KMS-11 (cell line): Measurements from ENCODE around the gene XBP1.
"Not testable (repeated sequence)": the region's sequence is repeated elsewhere in the genome, so short reads cannot be mapped to it uniquely, and the experiment has no call there.

Source experiments
- H2AFZ ChIP-seq: fragments of 200-600 bp; sonication (generic); 2 replicates; pipeline ENCODE4 v1.6.1; 2016; ENCODE audit warnings: antibody characterized with exemption, mixed run types, low read depth
- H3K27ac ChIP-seq: fragments of 200-600 bp; sonication (generic); 2 replicates; pipeline ENCODE4 v1.6.1; 2016; ENCODE audit warnings: mild to moderate bottlenecking, mixed run types
- H3K27me3 ChIP-seq: fragments of 200-600 bp; sonication (generic); 2 replicates; pipeline ENCODE4 v1.6.1; 2017; ENCODE audit warnings: mild to moderate bottlenecking, low read depth, mixed run types, moderate library complexity; ENCODE audit not compliant: insufficient read depth
- H3K36me3 ChIP-seq: fragments of 200-600 bp; sonication (generic); 2 replicates; pipeline ENCODE4 v1.6.1; 2017; ENCODE audit warnings: mild to moderate bottlenecking, mixed run types; ENCODE audit not compliant: insufficient read depth
- H3K4me1 ChIP-seq: fragments of 200-600 bp; sonication (generic); 2 replicates; pipeline ENCODE4 v1.6.1; 2016; ENCODE audit warnings: mild to moderate bottlenecking, low read depth, mixed run types; ENCODE audit not compliant: poor library complexity, severe bottlenecking
- H3K4me2 ChIP-seq: fragments of 200-600 bp; sonication (generic); 2 replicates; pipeline ENCODE4 v1.7.0; 2016; ENCODE audit warnings: mild to moderate bottlenecking, mixed run types
- H3K4me3 ChIP-seq: fragments of 200-600 bp; sonication (generic); IDR thresholded peaks from 2 replicates; pipeline ENCODE4 v1.6.1; 2017; ENCODE audit warnings: low read depth, low read length, mixed read lengths; ENCODE audit not compliant: insufficient read depth
- H3K79me2 ChIP-seq: fragments of 200-600 bp; sonication (generic); 2 replicates; pipeline ENCODE4 v1.6.1; 2016; ENCODE audit warnings: low read depth, mixed run types; ENCODE audit not compliant: insufficient read depth
- H3K9ac ChIP-seq: fragments of 200-600 bp; sonication (generic); 2 replicates; pipeline ENCODE4 v1.6.1; 2016; ENCODE audit warnings: mild to moderate bottlenecking, mixed run types
- H4K20me1 ChIP-seq: fragments of 200-600 bp; sonication (generic); 2 replicates; pipeline ENCODE4 v1.6.1; 2016; ENCODE audit warnings: mild to moderate bottlenecking, mixed run types; ENCODE audit not compliant: insufficient read depth
- CTCF ChIP-seq: fragments of 200-600 bp; sonication (generic); conservative IDR thresholded peaks from 2 replicates; pipeline ENCODE4 v1.6.1; 2017; ENCODE audit warnings: low read depth, mild to moderate bottlenecking, antibody characterized with exemption, low read length, moderate library complexity, mixed read lengths

Gene XBP1

GRCh38 chr22:28771195-28771791 lies 29.1 kb downstream of the XBP1 start:
- Histone ChIP-seq H3K27ac (no peak overlapping the region), H3K9ac (no peak overlapping the region), H3K4me2 (no peak overlapping the region), H4K20me1 (no peaks in the 10 kb centered on the region), H3K4me1 (peaks cover 24% of the 10 kb centered on the region), H3K4me3 (no peak overlapping the region), H2AFZ (no peak overlapping the region), H3K79me2 (peaks cover 18% of the 10 kb centered on the region; the same call in 1 of the 2 replicates), H3K27me3 (no peaks in the 10 kb centered on the region), H3K36me3 (no peaks in the 10 kb centered on the region)
- TF ChIP-seq CTCF = no peak

DNA sequence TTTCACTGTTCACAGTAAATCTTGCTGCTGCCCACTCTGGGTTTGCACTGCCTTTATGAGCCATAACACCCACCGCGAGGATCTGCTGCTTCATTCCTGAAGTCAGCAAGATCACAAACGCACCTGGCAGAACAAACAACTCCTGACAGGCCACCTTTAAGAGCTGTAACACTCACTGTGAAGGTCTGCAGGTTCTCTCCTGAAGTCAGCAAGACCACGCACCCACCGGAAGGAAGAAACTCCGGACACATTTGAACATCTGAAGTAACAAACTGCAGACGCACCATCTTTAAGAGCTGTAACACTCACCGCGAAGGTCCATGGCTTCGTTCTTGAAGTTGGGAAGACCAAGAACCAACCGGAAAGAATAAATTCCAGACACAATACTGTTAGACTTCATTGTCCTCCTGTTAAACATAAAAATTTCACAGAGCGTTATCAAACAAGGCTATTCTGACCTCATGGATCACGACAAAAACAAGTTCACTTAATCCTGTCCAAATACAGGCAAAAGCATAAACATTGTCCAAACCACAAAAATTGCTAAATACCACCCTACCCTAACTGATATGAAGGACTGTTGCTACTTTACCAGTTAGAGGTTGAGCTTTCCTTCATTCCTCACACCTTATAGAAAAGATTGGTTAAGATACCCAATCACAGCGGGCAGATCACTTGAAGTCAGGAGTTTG lies 30.8 kb downstream of the XBP1 start:
- Histone ChIP-seq H4K20me1 (no peaks in the 10 kb centered on the region), H3K27me3 (no peaks in the 10 kb centered on the region), H3K79me2 (peaks cover 3% of the 10 kb centered on the region; the same call in 1 of the 2 replicates), H2AFZ (no peak overlapping the region), H3K36me3 (no peaks in the 10 kb centered on the region), H3K4me1 (peaks cover 17% of the 10 kb centered on the region), H3K4me2 (no peak overlapping the region), H3K4me3 (no peak overlapping the region), H3K27ac (no peak overlapping the region), H3K9ac (no peak overlapping the region)
- TF ChIP-seq CTCF = no peak

DNA sequence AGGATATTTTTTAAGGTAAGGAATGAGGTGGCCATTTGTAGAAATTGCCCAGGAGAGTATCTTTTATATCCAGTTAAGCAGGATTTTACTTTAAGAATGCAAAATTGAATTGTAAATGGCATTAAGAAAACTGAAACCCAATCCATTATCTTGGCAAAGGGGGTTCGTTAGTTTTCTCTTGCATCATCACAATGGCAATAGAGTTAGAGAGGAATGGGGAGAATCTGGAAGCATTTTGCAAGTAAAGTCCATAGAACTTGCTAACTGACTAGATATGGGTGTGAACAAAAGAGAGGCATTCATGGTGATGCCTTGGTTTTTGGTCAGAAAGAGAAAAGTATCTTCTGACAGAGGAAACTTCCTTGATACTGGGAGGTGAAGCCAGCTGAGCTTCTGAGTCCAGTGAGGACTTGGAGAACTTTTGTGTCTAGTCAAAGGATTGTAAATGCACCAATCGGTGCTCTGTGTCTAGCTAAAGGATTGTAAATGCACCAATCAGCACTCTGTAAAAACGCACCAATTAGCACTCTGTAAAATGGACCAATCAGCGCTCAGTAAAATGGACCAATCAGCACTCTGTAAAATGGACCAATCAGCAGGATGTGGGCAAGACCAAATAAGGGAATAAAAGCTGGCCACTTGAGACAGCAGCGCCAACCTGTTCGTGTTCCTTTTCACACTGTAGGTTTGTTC lies 31.5 kb downstream of the XBP1 start:
- peaks cover 12% of the 10 kb centered on the region for H3K4me1 ChIP-seq
- H3K27ac ChIP-seq = no peak overlapping the region
- no peak overlapping the region for H3K9ac ChIP-seq
- no peak overlapping the region for H2AFZ ChIP-seq
- H3K36me3 ChIP-seq = no peaks in the 10 kb centered on the region
- no peak for TF ChIP-seq CTCF
- no peak overlapping the region for H3K4me3 ChIP-seq
- H3K27me3 ChIP-seq = no peaks in the 10 kb centered on the region
- H3K4me2 ChIP-seq = no peak overlapping the region
- H3K79me2 ChIP-seq = no peaks in the 10 kb centered on the region
- H4K20me1 ChIP-seq = no peaks in the 10 kb centered on the region

GRCh38 chr22:28766628-28767027 lies 33.7 kb downstream of the XBP1 start:
- no peak for TF ChIP-seq CTCF

DNA sequence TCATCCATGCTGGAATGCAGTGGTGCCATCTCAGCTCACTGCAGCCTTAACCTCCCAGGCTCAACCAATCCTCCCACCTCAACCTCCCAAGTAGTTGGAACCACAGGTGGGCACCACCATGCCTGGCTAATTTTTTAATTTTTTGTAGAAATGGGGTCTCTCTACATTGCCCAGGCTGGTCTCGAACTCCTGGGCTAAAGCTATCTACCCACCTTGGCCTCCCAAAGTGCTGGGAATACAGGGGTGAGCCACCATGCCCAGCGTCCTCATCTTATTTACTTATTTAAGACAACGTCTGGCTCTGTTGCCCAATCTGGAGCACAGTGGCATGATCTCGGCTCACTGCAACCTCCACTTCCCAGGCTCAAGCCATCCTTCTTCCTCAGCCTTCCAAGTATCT lies 38.4 kb downstream of the XBP1 start:
- H3K27me3 ChIP-seq, H3K9ac ChIP-seq, H3K4me2 ChIP-seq, H3K79me2 ChIP-seq, H3K27ac ChIP-seq, H4K20me1 ChIP-seq, H3K36me3 ChIP-seq, H3K4me3 ChIP-seq, H2AFZ ChIP-seq: not testable (repeated sequence)
- H3K4me1 ChIP-seq = peaks cover 21% of the 10 kb centered on the region

More at GRCh38 chr22:28766628-28767027, 33.7 kb downstream of the XBP1 start:
- H3K9ac ChIP-seq = no peak overlapping the region
- H4K20me1 ChIP-seq = no peaks in the 10 kb centered on the region
- H3K4me3 ChIP-seq = no peak overlapping the region
- H3K36me3 ChIP-seq = no peaks in the 10 kb centered on the region
- no peak overlapping the region for H3K4me2 ChIP-seq
- H2AFZ ChIP-seq = no peak overlapping the region
- no peaks in the 10 kb centered on the region for H3K27me3 ChIP-seq
- no peak overlapping the region for H3K27ac ChIP-seq
- peaks cover 6% of the 10 kb centered on the region for H3K4me1 ChIP-seq
- H3K79me2 ChIP-seq = no peaks in the 10 kb centered on the region
